ENCODE results near the gene ABL2.

ABL2 gene

GRCh38 chr1:179230721-179231120, 1.2 kb upstream of the ABL2 start:
- no peak overlapping the region for H3K27ac ChIP-seq (ENCODE audit: low read length, poor library complexity, severe bottlenecking)
- no peak overlapping the region for H3K4me2 ChIP-seq (ENCODE audit: low read length, poor library complexity, severe bottlenecking)
- H2AFZ ChIP-seq (ENCODE audit: low read depth, low read length), result no peak overlapping the region
- no peak overlapping the region for H3K4ac ChIP-seq (ENCODE audit: low read depth in 1 of 2, low read length in 2 of 2)
- H3K14ac ChIP-seq (ENCODE audit: low read length in 2 of 2), result no peak overlapping the region
- H4K8ac ChIP-seq (ENCODE audit: low read length), result no peak overlapping the region
- no peak overlapping the region for H2BK15ac ChIP-seq (ENCODE audit: low read depth, poor library complexity, severe bottlenecking)
- H2BK12ac ChIP-seq (ENCODE audit: low read length in 2 of 2), result no peak overlapping the region
- no peak overlapping the region for H2BK120ac ChIP-seq (ENCODE audit: low read depth, low read length)
- H3K36me3 ChIP-seq (ENCODE audit: control insufficient read depth in 1 of 2, insufficient read depth in 2 of 2, low read depth in 1 of 2, low read length in 2 of 2), result no peaks in the 10 kb centered on the region
- no peak overlapping the region for H3K18ac ChIP-seq (ENCODE audit: low read depth in 1 of 2, low read length in 2 of 2)
- no peak overlapping the region for H4K91ac ChIP-seq (ENCODE audit: low read length)
- 57% methylated on average over 1 of the region's 3 CpGs for WGBS
- peak overlapping the region in 1 of 2 experiments; percentile 82 for H3K4me3 ChIP-seq (ENCODE audit: insufficient read depth in 1 of 2, low read depth in 1 of 2, low read length in 2 of 2)
- H2BK5ac ChIP-seq (ENCODE audit: low read depth, low read length, poor library complexity, severe bottlenecking), result no peak overlapping the region
- peaks cover 2% of the 10 kb centered on the region for H3K79me1 ChIP-seq (replicated peaks; ENCODE audit: low read length, poor library complexity, severe bottlenecking)
- H2AK5ac ChIP-seq (ENCODE audit: low read length, severe bottlenecking), result no peak overlapping the region
- no peaks in the 10 kb centered on the region for H3K27me3 ChIP-seq (ENCODE audit: control insufficient read depth in 1 of 2, insufficient read depth in 1 of 2, low read length in 2 of 2)
- H3K9me3 ChIP-seq (ENCODE audit: control insufficient read depth, low read length), result no peaks in the 10 kb centered on the region
- no peak for DNase-seq
- no peak overlapping the region for H3K23ac ChIP-seq (ENCODE audit: low read length in 2 of 2)
- H3K9ac ChIP-seq (ENCODE audit: low read length), result peak overlapping the region; percentile 83
- peaks cover 6% of the 10 kb centered on the region for H3K4me1 ChIP-seq (ENCODE audit: control insufficient read depth, insufficient read depth, low read depth, low read length)

- Histone ChIP-seq H2BK15ac (ENCODE audit: low read depth, poor library complexity, severe bottlenecking) (no peak overlapping the region), H2BK120ac (ENCODE audit: low read depth, low read length) (no peak overlapping the region), H3K4ac (ENCODE audit: low read depth in 1 of 2, low read length in 2 of 2) (no peak overlapping the region), H4K91ac (ENCODE audit: low read length) (no peak overlapping the region), H4K8ac (ENCODE audit: low read length) (no peak overlapping the region), H3K9ac (ENCODE audit: low read length) (peak overlapping the region; percentile 83), H3K18ac (ENCODE audit: low read depth in 1 of 2, low read length in 2 of 2) (no peak overlapping the region), H3K9me3 (ENCODE audit: control insufficient read depth, low read length) (no peaks in the 10 kb centered on the region), H3K4me2 (ENCODE audit: low read length, poor library complexity, severe bottlenecking) (no peak overlapping the region), H3K36me3 (ENCODE audit: control insufficient read depth in 1 of 2, insufficient read depth in 2 of 2, low read depth in 1 of 2, low read length in 2 of 2) (no peaks in the 10 kb centered on the region), H3K79me1 (replicated peaks; ENCODE audit: low read length, poor library complexity, severe bottlenecking) (peaks cover 2% of the 10 kb centered on the region), H2BK12ac (ENCODE audit: low read length in 2 of 2) (no peak overlapping the region), H3K23ac (ENCODE audit: low read length in 2 of 2) (no peak overlapping the region), H3K4me1 (ENCODE audit: control insufficient read depth, insufficient read depth, low read depth, low read length) (peaks cover 6% of the 10 kb centered on the region), H2AK5ac (ENCODE audit: low read length, severe bottlenecking) (no peak overlapping the region), H3K4me3 (ENCODE audit: insufficient read depth in 1 of 2, low read depth in 1 of 2, low read length in 2 of 2) (peak overlapping the region in 1 of 2 experiments; percentile 82), H2BK5ac (ENCODE audit: low read depth, low read length, poor library complexity, severe bottlenecking) (no peak overlapping the region), H3K27me3 (ENCODE audit: control insufficient read depth in 1 of 2, insufficient read depth in 1 of 2, low read length in 2 of 2) (no peaks in the 10 kb centered on the region), H2AFZ (ENCODE audit: low read depth, low read length) (no peak overlapping the region), H3K14ac (ENCODE audit: low read length in 2 of 2) (no peak overlapping the region), H3K27ac (ENCODE audit: low read length, poor library complexity, severe bottlenecking) (no peak overlapping the region)
- 30% methylated on average over 4 of the region's 5 CpGs for WGBS
- peak; percentile 75 for DNase-seq
Observed at GRCh38 chr1:179230251-179230650, 774 bp upstream of the ABL2 start.

- Histone ChIP-seq H3K14ac (ENCODE audit: low read length in 2 of 2) (no peak overlapping the region), H3K4me1 (ENCODE audit: control insufficient read depth, insufficient read depth, low read depth, low read length) (peaks cover 11% of the 10 kb centered on the region), H2BK12ac (ENCODE audit: low read length in 2 of 2) (no peak overlapping the region), H3K4me2 (ENCODE audit: low read length, poor library complexity, severe bottlenecking) (peak overlapping the region; percentile 84), H2BK120ac (ENCODE audit: low read depth, low read length) (peak overlapping the region; percentile 34), H4K8ac (ENCODE audit: low read length) (no peak overlapping the region), H4K91ac (ENCODE audit: low read length) (no peak overlapping the region), H2BK5ac (ENCODE audit: low read depth, low read length, poor library complexity, severe bottlenecking) (peak overlapping the region; percentile 44), H3K4ac (ENCODE audit: low read depth in 1 of 2, low read length in 2 of 2) (peak overlapping the region in 1 of 2 experiments; percentile 9), H3K23ac (ENCODE audit: low read length in 2 of 2) (peak overlapping the region in 1 of 2 experiments; percentile 7), H3K79me1 (replicated peaks; ENCODE audit: low read length, poor library complexity, severe bottlenecking) (peaks cover 2% of the 10 kb centered on the region), H3K9me3 (ENCODE audit: control insufficient read depth, low read length) (no peaks in the 10 kb centered on the region), H3K9ac (ENCODE audit: low read length) (peak overlapping the region; percentile 80), H2AFZ (ENCODE audit: low read depth, low read length) (no peak overlapping the region), H3K27me3 (ENCODE audit: control insufficient read depth in 1 of 2, insufficient read depth in 1 of 2, low read length in 2 of 2) (no peaks in the 10 kb centered on the region), H3K4me3 (ENCODE audit: insufficient read depth in 1 of 2, low read depth in 1 of 2, low read length in 2 of 2) (peak overlapping the region; percentile 83 to 98), H3K36me3 (ENCODE audit: control insufficient read depth in 1 of 2, insufficient read depth in 2 of 2, low read depth in 1 of 2, low read length in 2 of 2) (peaks cover 0 to 3% of the 10 kb centered on the region in 2 experiments), H2BK15ac (ENCODE audit: low read depth, poor library complexity, severe bottlenecking) (no peak overlapping the region), H2AK5ac (ENCODE audit: low read length, severe bottlenecking) (no peak overlapping the region), H3K18ac (ENCODE audit: low read depth in 1 of 2, low read length in 2 of 2) (peak overlapping the region; percentile 43 to 83), H3K27ac (ENCODE audit: low read length, poor library complexity, severe bottlenecking) (peak overlapping the region; percentile 26)
- DNase-seq, result peak; percentile 59
- 0% methylated on average over 6 of the region's 19 CpGs for WGBS
Observed at GRCh38 chr1:179228783-179229213, 679 bp downstream of the ABL2 start.

- H3K18ac ChIP-seq (ENCODE audit: low read depth in 1 of 2, low read length in 2 of 2), result no peak overlapping the region
- no peak overlapping the region for H3K9ac ChIP-seq (ENCODE audit: low read length)
- H2AFZ ChIP-seq (ENCODE audit: low read depth, low read length), result no peak overlapping the region
- no peak overlapping the region for H2BK15ac ChIP-seq (ENCODE audit: low read depth, poor library complexity, severe bottlenecking)
- no peaks in the 10 kb centered on the region for H3K27me3 ChIP-seq (ENCODE audit: control insufficient read depth in 1 of 2, insufficient read depth in 1 of 2, low read length in 2 of 2)
- H2BK120ac ChIP-seq (ENCODE audit: low read depth, low read length), result no peak overlapping the region
- no peak overlapping the region for H3K4me2 ChIP-seq (ENCODE audit: low read length, poor library complexity, severe bottlenecking)
- peaks cover 6% of the 10 kb centered on the region for H3K79me1 ChIP-seq (replicated peaks; ENCODE audit: low read length, poor library complexity, severe bottlenecking)
- H3K9me3 ChIP-seq (ENCODE audit: control insufficient read depth, low read length), result no peaks in the 10 kb centered on the region
- peaks cover 9% of the 10 kb centered on the region for H3K4me1 ChIP-seq (ENCODE audit: control insufficient read depth, insufficient read depth, low read depth, low read length)
- H3K36me3 ChIP-seq (ENCODE audit: control insufficient read depth in 1 of 2, insufficient read depth in 2 of 2, low read depth in 1 of 2, low read length in 2 of 2), result peaks cover 0 to 3% of the 10 kb centered on the region in 2 experiments
- H2BK12ac ChIP-seq (ENCODE audit: low read length in 2 of 2), result no peak overlapping the region
- no peak overlapping the region for H4K91ac ChIP-seq (ENCODE audit: low read length)
- no peak overlapping the region for H4K8ac ChIP-seq (ENCODE audit: low read length)
- H3K4ac ChIP-seq (ENCODE audit: low read depth in 1 of 2, low read length in 2 of 2), result no peak overlapping the region
- DNase-seq, result no peak
- H3K23ac ChIP-seq (ENCODE audit: low read length in 2 of 2), result no peak overlapping the region
- no peak overlapping the region for H3K14ac ChIP-seq (ENCODE audit: low read length in 2 of 2)
- H3K4me3 ChIP-seq (ENCODE audit: insufficient read depth in 1 of 2, low read depth in 1 of 2, low read length in 2 of 2), result no peak overlapping the region
- H2AK5ac ChIP-seq (ENCODE audit: low read length, severe bottlenecking), result no peak overlapping the region
- no peak overlapping the region for H3K27ac ChIP-seq (ENCODE audit: low read length, poor library complexity, severe bottlenecking)
- no peak overlapping the region for H2BK5ac ChIP-seq (ENCODE audit: low read depth, low read length, poor library complexity, severe bottlenecking)
Observed at GRCh38 chr1:179226738-179227137, 2.7 kb downstream of the ABL2 start.
